GM19351 (cell line): Measurements from ENCODE around the gene RAD54L.

Experiments
- ATAC-seq: cut with Tn5 transposase; IDR thresholded peaks from one replicate; pipeline ENCODE4 v1.9.1; 2021; ENCODE audit warnings: mild to moderate bottlenecking, moderate library complexity; ENCODE audit not compliant: unreplicated experiment

RAD54L gene

DNA sequence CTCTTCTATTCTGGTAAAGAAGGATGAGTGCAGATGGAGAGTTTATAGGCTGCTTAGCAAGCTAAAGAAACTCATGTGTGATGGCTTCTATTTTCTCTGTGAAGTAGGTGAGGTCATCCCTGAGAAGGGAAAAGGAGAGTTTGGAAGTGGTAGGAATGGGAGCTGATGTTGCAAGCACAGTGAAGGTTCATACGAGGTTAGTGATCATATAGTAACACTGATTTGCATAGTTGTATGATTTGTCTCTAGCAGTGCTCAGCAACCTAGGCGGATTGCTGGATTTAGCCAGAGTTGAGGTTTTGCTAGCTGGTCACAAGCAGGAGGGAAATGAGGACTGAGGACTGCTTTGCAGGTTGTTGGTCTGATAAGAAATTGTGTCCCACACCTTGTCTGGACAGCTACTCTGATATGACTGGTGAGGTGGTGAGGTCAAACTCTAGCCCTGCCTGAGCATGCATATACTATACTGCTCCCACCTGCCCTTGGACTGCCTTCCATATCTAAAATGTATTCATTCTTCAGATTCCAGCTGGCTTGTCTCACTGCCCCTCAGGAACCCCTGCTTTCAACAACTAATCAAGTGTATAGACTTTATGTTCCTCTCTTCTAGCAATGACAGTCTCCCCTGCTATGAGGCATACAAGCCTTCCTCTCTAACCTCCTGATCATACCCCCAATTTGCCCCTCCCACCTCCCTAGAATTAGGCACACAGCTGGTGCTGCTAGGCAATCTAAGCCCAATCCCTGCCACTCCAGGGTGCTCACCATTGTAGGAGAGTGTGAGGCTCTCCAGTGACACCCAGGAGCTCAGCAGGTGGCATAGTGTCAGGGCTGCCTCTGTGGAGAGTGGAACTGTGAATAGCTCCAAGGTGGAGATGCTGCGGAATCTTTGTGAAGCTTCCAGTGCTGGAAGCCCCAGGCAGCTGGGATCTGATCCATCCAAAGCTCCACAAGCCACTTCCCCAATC is 37.3 kb downstream of the RAD54L start:
- no peak for ATAC-seq

DNA sequence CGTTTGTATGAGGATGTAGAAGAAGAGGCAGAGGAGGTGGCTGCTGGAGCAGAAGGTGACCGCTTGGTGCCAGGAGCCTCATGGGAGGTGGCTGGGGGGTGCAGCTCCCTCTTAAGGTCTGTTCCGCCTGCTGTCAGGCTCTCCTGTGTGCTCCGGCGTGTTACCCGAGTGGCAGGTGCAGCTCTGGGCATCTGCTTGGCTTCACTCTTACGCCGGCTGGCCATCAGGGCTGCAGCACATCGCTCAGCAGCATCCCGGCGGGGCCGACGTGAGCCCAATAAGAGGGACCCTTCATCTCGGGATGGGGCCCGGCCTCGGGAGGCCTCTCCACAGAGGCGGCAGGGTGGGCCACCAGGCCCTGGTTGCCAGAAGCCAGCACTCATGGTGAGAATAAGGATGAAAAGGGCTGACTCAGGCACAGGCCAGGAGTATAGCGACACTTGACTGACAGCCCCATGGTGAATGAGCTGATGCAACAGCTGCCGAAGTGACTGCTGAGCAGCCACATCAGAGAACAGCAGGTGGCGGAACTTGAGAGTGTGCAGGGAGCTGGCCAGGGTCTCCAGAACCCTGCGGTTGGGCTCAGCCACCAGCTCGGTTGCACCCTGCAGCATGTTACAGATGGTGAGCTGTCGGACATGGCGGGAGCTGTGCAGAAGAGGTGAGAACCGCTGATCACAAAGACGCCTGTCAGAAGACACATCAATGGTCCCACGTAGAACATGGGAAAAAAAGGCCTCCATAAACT is 38.3 kb downstream of the RAD54L start:
- no peak for ATAC-seq

DNA sequence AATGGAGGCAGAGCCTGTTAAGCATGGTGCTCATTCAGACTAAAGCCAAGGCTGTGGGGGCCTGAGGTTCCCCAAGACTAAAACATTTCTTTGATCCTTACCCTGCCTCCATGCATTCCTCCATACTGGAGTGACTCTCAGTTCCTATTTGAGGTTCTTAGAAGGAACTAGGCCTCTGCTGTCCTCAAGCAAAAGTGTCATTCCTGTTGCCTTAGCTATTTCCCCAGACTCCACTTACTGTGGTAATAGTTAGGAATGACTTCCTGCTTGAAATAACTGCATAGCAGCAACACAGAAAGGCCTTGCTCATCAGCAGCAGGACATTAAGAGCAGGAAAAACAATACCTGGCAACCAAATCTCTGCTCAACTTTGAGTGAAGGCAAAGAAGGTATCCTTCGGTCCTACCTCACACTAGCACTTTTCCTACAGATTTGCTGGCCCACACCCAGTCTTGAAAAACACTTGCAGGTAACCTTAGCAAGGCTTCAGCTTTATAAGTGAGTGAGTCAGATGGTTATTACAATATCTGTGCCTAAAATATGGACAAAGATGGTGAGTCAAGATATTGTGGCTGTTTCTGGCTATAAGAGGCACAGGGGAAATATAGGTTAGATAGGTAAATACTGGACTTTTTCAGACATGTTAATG is 41.0 kb downstream of the RAD54L start:
- no peak for ATAC-seq

DNA sequence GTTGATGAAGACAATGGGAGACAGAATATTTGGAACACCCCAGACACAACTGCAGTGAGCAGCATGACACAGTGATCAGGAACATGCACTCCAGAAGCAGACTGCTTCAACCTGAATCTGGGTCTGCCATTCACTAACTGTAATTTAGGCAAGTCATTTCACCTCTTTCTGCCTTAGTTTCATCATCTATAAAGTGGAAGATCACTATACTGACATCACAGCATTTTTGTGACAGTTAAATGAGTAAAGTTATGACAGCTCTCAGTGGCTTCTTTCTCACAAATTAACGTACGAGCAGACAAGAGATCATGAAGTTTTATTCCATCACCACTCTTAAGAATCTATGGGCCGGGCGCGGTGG is 41.6 kb downstream of the RAD54L start:
- ATAC-seq = no peak

DNA sequence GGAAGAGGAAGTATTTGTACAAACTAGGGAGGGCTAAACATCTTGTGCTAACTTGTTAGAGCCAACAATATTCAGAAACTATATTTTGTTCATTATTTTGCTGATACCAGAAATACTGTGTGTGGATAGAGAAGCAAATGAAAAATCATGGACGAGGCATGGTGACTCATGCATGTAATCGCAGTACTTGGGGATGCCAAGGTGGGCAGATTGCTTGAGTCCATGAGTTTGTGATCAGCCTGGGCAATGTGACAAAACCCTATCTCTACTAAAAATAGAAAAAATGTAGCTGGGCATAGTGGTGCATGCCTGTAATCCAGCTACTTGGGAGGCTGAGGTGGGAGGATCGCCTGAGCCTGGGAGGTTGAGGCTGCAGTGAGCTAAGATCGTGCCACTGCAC is 42.4 kb downstream of the RAD54L start:
- no peak for ATAC-seq

DNA sequence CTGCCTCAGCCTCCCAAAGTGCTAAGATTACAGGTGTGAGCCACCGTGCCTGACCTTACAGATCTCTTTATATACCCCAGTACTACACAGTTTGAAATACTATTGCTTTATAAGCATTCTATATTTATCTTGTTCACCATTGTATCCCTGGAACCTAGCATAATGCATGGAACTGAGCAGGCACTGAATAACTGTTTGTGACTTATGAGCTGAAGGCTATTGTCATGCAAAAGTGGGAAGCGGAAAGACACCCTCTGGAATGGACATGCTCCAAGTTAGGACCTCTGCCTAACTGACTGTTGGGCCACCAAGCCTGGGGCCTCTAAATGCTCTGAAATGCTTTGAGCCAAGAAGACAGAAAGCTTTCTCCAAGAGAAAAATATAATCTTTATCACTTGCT is 47.7 kb downstream of the RAD54L start:
- ATAC-seq = no peak

DNA sequence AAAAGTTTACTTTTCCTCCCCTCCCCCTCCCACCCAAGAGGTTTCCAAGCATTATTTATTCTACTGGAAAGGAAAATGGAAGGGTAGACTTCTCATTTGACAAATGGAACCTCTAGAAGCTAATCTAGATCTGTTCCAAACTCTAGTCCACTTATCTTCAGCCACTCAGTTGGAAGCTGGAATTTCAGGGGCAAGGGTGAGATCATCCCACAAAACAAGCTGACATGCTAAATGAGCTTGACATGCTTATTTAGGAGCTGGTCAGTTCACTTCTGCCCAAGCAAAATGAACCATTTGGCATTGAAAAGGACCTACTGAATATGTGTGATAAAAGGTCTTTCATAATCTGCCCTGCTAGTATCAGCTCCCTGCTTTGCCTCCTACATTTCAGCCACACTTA is 50.8 kb downstream of the RAD54L start:
- no peak for ATAC-seq

DNA sequence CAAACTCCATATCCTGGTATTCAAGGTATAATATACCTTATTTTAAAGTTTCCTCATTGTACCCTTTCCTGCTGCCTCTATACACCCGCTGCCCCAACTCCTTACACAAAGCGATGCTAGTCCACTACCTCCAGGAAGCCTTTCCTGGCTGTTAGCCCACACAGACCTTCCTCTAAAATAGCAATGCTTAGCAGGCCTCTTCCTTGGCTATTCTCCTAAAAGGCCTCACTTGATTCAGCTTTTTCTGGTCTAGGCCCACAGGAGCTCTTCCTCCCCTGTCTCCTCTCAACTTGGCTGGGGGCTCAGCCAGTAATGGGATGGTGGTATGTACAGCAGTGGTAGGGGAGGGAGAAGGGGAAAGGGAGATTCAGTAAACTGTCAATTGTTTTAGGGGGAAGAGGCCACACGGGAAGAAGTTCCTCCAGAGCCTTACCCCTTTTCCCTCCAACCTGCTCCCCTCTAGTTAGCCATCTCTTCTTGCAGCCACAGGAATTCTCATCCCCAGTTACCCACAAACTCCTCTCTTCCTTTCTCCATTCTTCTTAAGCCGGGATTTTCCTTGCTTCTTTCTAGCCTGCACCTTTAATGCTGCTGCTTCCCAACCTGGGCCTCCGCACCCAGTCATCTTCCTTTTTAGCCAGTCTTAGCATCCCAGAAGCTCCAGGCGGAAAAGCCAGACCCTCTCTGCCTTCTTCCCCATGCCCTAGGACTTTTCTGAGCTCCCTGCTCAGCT is 53.3 kb downstream of the RAD54L start:
- no peak for ATAC-seq

DNA sequence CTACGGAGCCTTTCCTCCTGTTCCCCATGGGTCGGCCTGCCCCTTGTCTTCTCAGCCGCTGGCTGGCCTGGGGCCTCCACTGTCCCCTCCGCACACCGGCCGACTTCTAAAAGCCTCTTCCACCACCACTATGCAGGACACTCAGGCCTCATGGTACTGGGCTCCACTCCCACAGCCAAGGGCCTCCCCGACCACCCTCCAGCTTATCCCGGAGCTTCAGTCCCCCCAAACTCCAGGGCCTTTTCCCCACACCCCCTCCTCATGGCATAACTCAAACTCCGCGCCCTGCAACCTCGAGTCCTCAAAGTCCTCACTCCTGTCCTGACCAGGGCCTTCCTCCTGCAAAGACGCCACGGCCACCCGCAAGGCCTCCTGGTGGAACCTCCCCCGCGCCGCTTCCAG is 53.8 kb downstream of the RAD54L start:
- no peak for ATAC-seq

DNA sequence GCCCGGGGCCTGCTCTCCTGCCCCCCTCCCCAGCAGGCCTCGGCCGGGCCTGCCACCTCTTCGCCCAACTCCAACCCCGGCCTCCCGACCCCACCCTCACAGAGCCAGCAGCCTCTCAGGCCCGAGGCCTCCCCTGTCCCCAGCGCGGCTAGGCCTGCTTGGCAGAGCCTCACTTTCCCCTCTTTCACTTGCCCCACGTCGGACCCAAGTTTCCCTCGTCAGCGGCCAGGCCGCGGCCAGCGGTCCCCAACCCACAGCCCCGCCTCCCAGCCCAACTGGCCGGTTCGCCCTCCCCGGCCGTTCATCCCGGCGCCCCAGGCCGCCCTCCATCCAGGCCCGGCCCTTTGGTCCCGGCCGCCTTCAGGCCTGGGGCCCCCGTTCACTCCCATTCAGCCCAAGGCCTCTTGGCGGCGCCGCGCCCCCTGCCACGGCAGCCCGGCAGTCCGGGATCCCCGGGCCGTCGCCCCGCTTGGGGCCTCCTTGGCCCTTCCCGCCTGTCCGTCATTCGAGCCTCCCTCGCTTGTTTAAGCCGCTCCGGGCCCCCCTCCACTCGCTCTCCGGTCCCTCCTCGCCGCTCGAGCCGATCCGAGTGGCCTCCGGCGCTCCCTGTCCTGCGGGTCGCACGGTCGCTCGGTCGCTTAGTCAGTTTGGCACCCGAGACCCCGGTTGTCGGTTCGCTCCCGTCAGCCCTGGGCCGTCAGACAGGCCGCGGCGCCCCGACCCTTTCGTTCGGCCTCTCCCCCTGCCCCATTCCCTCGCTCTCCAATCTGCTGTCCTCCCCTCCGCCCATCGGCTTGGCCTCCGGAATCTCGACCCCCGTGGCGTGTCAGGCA is 54.5 kb downstream of the RAD54L start:
- ATAC-seq = peak; percentile 33

DNA sequence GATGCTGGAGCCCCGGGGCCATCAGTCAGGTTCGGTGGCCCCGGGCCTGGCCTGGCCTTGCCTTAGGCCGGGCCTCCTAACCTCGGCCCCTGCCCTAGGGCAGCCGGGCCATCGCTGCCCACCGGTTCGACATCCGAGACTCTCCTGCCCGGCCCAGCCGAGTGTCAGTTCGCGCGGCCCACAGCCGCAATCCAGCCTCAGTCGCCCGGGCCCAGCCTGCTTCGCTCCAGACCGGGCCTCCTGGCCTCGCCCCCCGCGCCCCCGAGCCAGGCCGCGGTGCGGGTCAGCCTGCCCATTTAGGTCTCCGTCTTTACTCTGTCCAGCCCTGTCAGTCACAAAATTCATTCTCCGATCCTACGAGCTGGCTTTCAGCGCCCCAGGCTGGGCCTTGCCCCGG is 55.1 kb downstream of the RAD54L start:
- no peak for ATAC-seq

DNA sequence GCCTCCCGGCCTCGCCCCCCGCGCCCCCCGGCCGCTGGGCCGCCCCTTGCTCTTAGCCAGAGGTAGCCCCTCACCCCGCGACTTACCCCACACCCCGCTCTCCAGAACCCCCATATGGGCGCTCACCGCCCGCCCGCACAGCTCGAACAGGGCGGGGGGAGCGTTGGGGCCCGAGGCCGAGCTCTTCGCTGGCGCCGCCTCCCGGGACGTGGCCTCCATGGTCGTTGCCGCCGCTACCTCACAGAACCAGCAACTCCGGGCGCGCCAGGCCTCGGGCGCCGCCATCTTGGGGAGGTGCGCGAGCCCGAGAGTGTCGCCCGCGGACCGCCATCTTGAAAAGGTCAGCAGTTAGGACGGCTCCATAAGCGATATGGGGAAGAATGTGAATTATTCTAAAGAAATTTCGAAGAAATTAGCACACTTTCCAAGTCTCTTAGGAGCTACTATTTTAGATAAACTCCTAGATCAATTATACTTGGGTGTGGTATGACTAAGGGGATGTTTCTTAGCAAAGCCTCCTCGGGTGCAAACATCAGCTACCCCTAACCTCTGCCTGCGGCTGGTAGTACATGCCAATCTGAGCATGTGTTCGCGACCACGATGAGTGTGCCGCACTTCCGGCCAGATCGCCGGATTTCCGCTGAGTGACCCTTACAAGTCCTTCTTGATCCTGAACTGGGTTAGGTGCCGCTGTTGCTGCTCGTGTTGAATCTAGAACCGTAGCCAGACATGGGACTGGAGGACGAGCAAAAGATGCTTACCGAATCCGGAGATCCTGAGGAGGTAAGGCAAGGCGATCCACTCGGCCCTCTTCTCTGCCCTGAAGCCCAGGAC is 55.7 kb downstream of the RAD54L start, which contains the start of the genes LRRC41 and UQCRH:
TSS of gene LRRC41 (minus strand) at position 579 of the 834 bp plus-strand sequence. CDS start at position 285, 294 bp downstream.
TSS of gene UQCRH (plus strand) at position 661 of the 834 bp plus-strand sequence. CDS start at position 730, 69 bp downstream.
- ATAC-seq = peak; percentile 74

DNA sequence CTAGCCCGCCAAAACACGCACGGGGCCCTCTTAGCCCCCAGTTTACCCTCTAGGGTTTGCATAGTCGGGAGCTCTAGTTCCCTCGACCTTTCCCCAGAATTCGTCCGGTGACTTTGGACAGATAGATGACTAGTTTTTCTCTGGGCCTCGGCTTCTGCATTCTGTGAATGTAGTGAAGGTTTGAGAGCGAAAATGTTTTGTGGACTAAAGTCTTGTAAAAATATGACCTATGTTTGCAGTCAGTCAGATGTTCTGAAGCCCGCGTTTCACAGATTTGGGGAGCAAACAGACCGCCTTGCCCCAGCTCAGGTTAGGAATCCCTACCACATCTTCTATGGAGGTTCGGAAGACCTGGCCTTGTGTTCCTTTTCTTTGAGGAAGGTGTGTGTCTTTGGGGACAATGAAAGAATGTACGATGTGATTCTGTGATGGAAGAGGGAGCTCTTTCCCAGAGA is 56.3 kb downstream of the RAD54L start:
- no peak for ATAC-seq

DNA sequence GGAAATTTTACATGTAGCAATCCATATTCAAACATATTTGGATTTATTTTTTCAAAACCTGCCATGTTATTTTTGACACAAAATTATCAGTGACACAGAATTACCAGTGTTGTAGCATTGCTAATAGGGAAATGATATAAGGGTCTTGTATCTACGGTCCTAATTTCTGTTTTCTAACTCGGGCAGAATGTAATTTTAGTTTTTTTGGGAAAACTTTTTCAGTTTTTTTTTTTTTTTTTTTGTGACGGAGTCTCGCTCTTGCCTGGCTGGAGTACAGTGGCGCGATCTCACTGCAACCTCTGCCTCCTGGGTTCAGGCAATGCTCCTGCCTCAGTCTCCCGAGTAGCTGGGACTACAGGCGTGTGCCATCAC is 58.6 kb downstream of the RAD54L start:
- ATAC-seq = no peak

DNA sequence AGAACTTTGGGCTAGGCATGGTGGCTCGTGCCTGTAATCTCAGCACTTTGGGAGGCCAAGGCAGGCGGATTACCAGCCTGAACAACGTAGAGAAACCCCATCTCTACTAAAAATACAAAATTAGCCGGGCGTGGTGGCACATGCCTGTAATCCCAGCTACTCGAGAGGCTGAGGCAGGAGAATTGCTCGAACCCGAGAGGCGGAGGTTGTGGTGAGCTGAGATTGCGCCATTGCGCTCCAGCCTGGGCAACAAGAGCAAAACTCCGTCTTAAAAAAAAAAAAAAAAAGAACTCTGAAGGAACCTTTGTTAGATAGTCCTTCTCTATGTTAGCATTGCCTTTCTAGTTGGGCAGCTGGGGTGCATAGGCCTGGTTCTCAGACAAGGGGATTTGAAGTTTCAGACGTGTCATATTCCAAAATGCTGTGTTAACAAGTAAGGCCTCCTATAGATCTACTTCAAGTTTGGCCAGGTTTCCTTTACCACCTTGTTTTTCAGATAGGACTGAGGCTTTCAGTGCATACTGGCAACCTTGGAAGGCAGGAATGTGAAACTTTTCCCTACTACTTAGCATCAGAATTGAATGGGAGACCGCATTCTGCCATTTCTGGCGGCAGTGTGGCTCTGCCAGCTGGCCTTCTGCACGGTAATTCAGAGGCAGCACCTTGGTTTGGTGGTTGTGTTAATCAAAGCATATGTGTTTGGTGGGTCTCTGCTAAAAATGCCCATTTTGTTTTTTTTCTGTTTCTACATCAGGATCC is 62.0 kb downstream of the RAD54L start:
- ATAC-seq = no peak

DNA sequence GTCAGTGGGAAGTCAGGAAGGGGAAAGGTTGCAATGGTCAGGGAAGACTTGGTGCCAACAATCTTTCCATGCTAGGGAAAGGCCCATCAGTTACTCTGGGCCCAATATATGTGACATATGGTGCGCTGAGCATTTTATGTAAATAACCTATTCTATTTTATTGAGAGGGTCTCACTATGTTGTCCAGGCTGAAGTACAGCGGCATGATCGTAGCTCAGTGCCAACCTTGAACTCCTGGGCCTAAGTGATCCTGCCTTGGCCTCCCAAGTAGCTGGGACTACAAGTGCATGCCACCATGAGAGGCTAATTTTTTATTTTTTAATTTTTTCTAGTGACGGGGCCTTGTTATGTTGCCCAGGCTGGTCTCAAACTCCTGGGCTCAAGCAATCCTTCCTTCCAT is 62.8 kb downstream of the RAD54L start:
- no peak for ATAC-seq

DNA sequence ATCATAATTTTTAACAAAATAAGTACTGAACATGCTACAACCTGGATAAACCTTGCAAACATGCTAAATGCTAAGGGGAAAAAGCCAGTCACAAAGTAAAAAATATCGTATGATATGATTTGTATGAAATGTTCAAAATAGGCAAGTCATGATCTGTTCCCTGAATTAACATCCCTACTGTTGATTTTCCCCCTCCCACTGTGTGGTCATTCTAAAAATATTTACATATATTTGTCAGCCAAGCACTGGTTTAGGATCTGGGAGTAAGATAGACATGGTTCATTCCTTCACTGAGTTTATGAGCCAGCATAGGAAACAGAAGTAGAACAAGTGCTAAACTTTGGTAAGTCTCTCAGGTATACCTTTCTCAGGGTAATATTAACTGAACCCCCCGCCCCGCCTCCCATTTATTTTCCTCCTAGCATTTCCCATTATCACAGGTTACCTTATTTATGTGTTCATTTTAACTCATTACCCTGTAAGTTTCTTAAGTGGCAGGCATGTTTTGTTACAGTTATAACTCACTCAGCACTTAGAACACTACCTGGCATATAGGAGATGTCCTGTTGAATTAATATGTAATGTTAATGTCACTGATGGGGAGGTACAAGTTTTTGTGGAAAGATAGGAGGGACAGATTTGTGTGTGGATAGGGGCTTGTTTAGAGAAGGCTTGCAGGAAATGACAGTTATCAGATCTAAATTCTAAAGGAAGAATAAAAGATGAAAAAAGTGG is 68.3 kb downstream of the RAD54L start:
- ATAC-seq = no peak
